Heart left ventricle (tissue), 16 donors: ENCODE results near the gene LCN9. TPM values are rescaled to one million over a fixed set of nuclear protein-coding genes. Genes with fewer than 3 reads are reported as not detected.

Experiments used
- ATAC-seq, 4 donors: fragments of 200-7000 bp; cut with Tn5 transposase; one replicate each; pipeline ENCODE4 v1.9.1; 2020 to 2022; ENCODE audit warnings: moderate library complexity in 4 of 4, mild to moderate bottlenecking in 3 of 4, moderate number of reproducible peaks in 1 of 4
- DNase-seq, 5 donors: peaks; one replicate each; pipeline ENCODE4 v3.0.0-alpha.2; 2020
- H3K27ac ChIP-seq, 12 donors: fragments of 200-600 bp; sonication (generic) in 4 of 12; one replicate each; pipeline versions ENCODE4 v1.5.0 to v1.8.0; 2016 to 2022; ENCODE audit warnings: mild to moderate bottlenecking in 2 of 12
- H3K27me3 ChIP-seq, 9 donors: fragments of 200-600 bp; sonication (generic) in 2 of 9; one replicate each; pipeline versions ENCODE4 v1.5.1 to v1.8.0; 2016 to 2022; ENCODE audit warnings: mild to moderate bottlenecking in 3 of 9
- H3K36me3 ChIP-seq, 9 donors: fragments of 200-600 bp; sonication (generic) in 2 of 9; one replicate each; pipeline versions ENCODE4 v1.5.0 to v1.8.0; 2018 to 2022; ENCODE audit warnings: mild to moderate bottlenecking in 2 of 9
- H3K4me1 ChIP-seq, 12 donors: fragments of 200-600 bp; sonication (generic) in 4 of 12; one replicate each; pipeline versions ENCODE4 v1.5.0 to v1.8.0; 2016 to 2022; ENCODE audit warnings: mild to moderate bottlenecking in 3 of 12
- H3K4me3 ChIP-seq, 12 donors: fragments of 200-600 bp; sonication (generic) in 4 of 12; one replicate each; pipeline versions ENCODE4 v1.5.0 to v1.8.0; 2017 to 2022; ENCODE audit warnings: mild to moderate bottlenecking in 9 of 12, moderate library complexity in 4 of 12
- H3K9me3 ChIP-seq, 12 donors: fragments of 200-600 bp; sonication (generic) in 4 of 12; one replicate each; pipeline versions ENCODE4 v1.5.0 to v1.8.0; 2016 to 2022; ENCODE audit warnings: mild to moderate bottlenecking in 1 of 12
- CTCF ChIP-seq, 12 donors: fragments of 200-600 bp; sonication (generic) in 4 of 12; IDR thresholded peaks; one replicate each; pipeline versions ENCODE4 v1.5.0 to v1.8.0; 2018 to 2022; ENCODE audit warnings: antibody characterized with exemption in 12 of 12, mild to moderate bottlenecking in 5 of 12
- POLR2A ChIP-seq, 2 donors: fragments of 450-650 bp; IDR thresholded peaks; one replicate each; pipeline ENCODE4 v1.6.1; 2017; ENCODE audit warnings: antibody characterized with exemption in 2 of 2, mild to moderate bottlenecking in 2 of 2, moderate library complexity in 2 of 2
- WGBS, 4 donors: extraction: QIAGEN DNeasy Blood & Tissue Kit in 2 of 4; methylation state at CpG; one replicate each; pipeline versions ENCODE4 v1.1.5 to v1.1.7; 2013 to 2018; 5-methylcytosine and 5-hydroxymethylcytosine counted together
- intact Hi-C, 10 donors: fragments of 100-400 bp; cut with DNase I; formaldehyde crosslinking; loops; one replicate each; pipeline versions ENCODE4 v1.11.1 to v1.14.2; 2022
- polyA plus RNA-seq, 2 donors: library from polyadenylated mRNA; stranded (reverse); fragments of 200-250 nt; gene quantifications; one replicate each; pipeline ENCODE4 v1.2.3, GENCODE V29; 2013
- total RNA-seq, 9 donors: library from RNA; depleted of rRNA in 2 of 9; stranded (reverse); fragments of >200 nt in 2 of 9; fragmentation: NEBNext Ultra II Directional in 3 of 9; extraction: Animal tissue kit (Norgen Biotek cat#: 25700) in 3 of 9; gene quantifications; one replicate each; pipeline versions ENCODE4 v1.1.0 to v1.2.4, GENCODE V29; 2016 to 2023
- donor health status: ischemic (EF 13 %, LVEDD 7.1; RV severe dilation, severe dysfunction).
- donor health status: healthy with polysubstance abuse.
- donor health status: DM: no; HTN: yes; CAD: no.
- donor health status: DM: no; HTN: no; CAD: no.
- donor health status: ischemic (EF 25% LVEDD 6.9; RV normal size, moderate dysfunction).
- donor health status: ischemic (EF 25% LVEDD 5.7; RV mildly dilated, moderate dysfunction).
- donor health status: healthy.
- donor health status: DM: yes; HTN: yes; CAD: no.
- donor health status: ischemic (EF 35%, LVEDD 5.7; RV mildly dilated, moderate dysfunction).
- donor health status: nonischemic (EF 11% LVEDD 7.7; RV severe dilation, severe dysfunction).
- donor health status: DM: yes; HTN: yes; CAD: no.
- donor health status: PGD.
- donor health status: ischemic (EF 29% LVEDD 5.4; RV normal size, mild dysfunction).
- donor health status: nonischemic (EF 23%, LVEDD 6.1; RV moderate dilation, normal function).

Gene LCN9
- total and polyA plus RNA-seq, 11 donors = not detected

DNA sequence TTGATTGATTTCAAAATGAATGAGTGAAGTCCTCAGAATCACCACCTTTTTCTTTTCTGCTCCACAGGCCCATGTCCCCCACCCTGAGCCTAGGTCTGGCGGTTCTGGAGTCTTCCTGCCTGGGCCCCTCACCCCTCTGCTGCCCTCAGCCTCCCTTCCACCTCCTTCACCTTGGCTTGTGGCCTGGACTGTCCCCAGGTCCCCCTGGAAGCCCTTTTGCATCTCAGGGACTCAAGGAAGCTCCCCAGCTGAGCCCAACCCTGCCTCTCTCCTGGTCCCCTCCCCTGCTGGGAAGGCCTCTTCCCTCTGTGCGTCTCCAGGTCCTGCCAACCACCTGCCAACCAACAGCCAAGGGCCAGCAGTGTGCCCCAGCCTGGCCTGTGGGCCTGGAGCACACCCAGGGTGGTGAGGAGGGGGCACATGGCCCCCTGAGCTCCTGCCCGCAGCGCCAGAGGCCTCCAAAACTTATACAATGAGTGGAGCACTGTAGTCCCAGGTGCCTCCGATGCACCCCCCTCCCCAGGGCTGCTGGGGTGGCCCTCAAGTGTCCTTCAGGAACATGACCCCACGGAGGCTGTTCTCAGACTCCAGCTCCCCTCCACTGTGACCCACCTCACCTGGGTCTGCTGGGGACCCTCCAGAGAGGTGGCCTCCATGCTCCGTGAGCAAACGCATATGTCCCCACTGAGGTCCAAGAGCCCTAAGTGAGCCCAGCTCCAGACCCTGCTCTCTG, 44.1 kb upstream of the LCN9 start:
- WGBS, 4 donors = 75 to 93% (median 80%) methylated on average over 6 to 8 of the region's 8 CpGs
- Histone ChIP-seq H3K4me1 (no peaks in the 10 kb centered on the region), H3K9me3 (no peaks in the 10 kb centered on the region), H3K36me3 (no peaks in the 10 kb centered on the region), H3K27ac (no peak overlapping the region), H3K27me3 (peaks cover 0 to 29% (median 4%) of the 10 kb centered on the region in 9 donors), H3K4me3 (no peak overlapping the region)
- intact Hi-C loops = no loop called here
- ATAC-seq = no peak
- TF ChIP-seq CTCF (IDR thresholded peaks at IDR 0.05) (no peak), POLR2A (IDR thresholded peaks at IDR 0.05) (no peak)
- no peak for DNase-seq

DNA sequence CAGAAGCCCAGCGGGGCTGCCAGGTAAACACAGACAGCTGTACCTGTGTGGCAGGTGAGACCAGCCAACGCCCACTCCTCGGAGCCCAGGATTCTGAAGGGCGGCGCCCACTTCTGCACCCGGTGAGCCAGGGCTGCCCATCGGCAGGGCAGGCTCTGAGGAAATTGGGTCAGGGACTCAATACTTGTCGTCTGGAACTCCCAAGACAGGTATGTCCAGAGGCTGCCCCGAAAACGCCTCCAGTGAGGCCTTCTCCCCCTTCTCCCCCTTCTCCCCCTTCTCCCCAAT, 43.6 kb upstream of the LCN9 start:
- H3K36me3 ChIP-seq = no peaks in the 10 kb centered on the region
- intact Hi-C loops = no loop called here
- ATAC-seq (no peak), DNase-seq (no peak)
- H3K27ac ChIP-seq = no peak overlapping the region
- TF ChIP-seq POLR2A (IDR thresholded peaks at IDR 0.05) (no peak), CTCF (IDR thresholded peaks at IDR 0.05) (no peak)
- peaks cover 0 to 28% (median 4%) of the 10 kb centered on the region in 9 donors for H3K27me3 ChIP-seq
- 83 to 86% (median 84%) methylated on average over 5 to 10 of the region's 10 CpGs for WGBS, 4 donors
- no peaks in the 10 kb centered on the region for H3K4me1 ChIP-seq
- H3K9me3 ChIP-seq = no peaks in the 10 kb centered on the region
- no peak overlapping the region for H3K4me3 ChIP-seq

GRCh38 chr9:135620558-135620957, 42.6 kb upstream of the LCN9 start:
- TF ChIP-seq CTCF (IDR thresholded peaks at IDR 0.05) (no peak), POLR2A (IDR thresholded peaks at IDR 0.05) (no peak)
- 68 to 83% (median 72%) methylated on average over 7 of the region's 7 CpGs for WGBS, 4 donors
- intact Hi-C loops = no loop called here
- no peak overlapping the region for H3K27ac ChIP-seq
- no peaks in the 10 kb centered on the region for H3K9me3 ChIP-seq
- DNase-seq (no peak), ATAC-seq (no peak)
- peaks cover 0 to 28% (median 4%) of the 10 kb centered on the region in 9 donors for H3K27me3 ChIP-seq
- H3K4me3 ChIP-seq = no peak overlapping the region
- no peaks in the 10 kb centered on the region for H3K36me3 ChIP-seq
- H3K4me1 ChIP-seq = no peaks in the 10 kb centered on the region

DNA sequence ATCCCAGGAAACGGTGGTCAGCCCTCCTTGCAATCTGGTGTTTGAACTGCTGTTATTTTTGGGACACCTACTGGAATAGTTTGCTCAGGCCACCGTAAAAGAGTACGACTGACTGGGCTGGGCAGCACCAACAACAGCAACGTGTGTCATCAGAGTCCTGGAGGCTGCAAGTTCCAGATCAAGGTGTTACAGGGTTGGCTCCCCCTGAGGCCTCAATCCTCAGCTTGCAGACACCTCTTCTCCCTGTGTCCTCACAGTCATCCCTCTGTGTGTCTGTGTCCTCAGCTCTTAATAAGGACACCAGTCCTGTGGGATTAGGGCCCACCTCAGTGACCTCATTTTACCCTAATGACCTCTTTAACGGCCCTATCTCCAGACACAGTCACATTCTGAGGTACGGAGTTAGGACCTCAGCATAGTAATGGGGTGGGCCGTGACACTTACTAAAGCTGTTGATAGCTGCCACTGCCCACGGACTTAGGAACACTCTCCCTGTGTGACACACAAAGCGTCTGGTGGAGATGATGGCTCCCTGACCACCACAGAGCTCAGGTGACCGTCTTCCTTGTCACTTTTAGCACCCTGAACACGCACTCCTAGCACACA, 40.6 kb upstream of the LCN9 start:
- no peak for ATAC-seq
- H3K4me3 ChIP-seq = no peak overlapping the region

More for the DNA sequence above, 40.6 kb upstream of the LCN9 start:
- no peak for DNase-seq
- H3K27me3 ChIP-seq = peaks cover 0 to 21% (median 4%) of the 10 kb centered on the region in 9 donors
- H3K4me1 ChIP-seq = no peaks in the 10 kb centered on the region
- no peak for TF ChIP-seq CTCF (IDR thresholded peaks at IDR 0.05)
- no peak for TF ChIP-seq POLR2A (IDR thresholded peaks at IDR 0.05)
- 44 to 53% (median 48%) methylated on average over 9 to 11 of the region's 11 CpGs for WGBS, 4 donors
- intact Hi-C loops = no loop called here
- no peak overlapping the region for H3K27ac ChIP-seq
- H3K9me3 ChIP-seq = peaks cover 0 to 10% (median 7%) of the 10 kb centered on the region in 12 donors
- no peaks in the 10 kb centered on the region for H3K36me3 ChIP-seq
